Measurements from ENCODE around the gene STON1. TPM values are rescaled to one million over a fixed set of nuclear protein-coding genes. Genes with fewer than 3 reads are reported as not detected.

STON1 gene
- total RNA-seq, 1 donor from 2014 or later: 15.7 TPM

- no peaks in the 10 kb centered on the region for H3K9me3 Mint-ChIP-seq
- H3K27me3 Mint-ChIP-seq: no peaks in the 10 kb centered on the region
- H3K4me3 Mint-ChIP-seq: no peak overlapping the region
- TF ChIP-seq, protein P1, sequence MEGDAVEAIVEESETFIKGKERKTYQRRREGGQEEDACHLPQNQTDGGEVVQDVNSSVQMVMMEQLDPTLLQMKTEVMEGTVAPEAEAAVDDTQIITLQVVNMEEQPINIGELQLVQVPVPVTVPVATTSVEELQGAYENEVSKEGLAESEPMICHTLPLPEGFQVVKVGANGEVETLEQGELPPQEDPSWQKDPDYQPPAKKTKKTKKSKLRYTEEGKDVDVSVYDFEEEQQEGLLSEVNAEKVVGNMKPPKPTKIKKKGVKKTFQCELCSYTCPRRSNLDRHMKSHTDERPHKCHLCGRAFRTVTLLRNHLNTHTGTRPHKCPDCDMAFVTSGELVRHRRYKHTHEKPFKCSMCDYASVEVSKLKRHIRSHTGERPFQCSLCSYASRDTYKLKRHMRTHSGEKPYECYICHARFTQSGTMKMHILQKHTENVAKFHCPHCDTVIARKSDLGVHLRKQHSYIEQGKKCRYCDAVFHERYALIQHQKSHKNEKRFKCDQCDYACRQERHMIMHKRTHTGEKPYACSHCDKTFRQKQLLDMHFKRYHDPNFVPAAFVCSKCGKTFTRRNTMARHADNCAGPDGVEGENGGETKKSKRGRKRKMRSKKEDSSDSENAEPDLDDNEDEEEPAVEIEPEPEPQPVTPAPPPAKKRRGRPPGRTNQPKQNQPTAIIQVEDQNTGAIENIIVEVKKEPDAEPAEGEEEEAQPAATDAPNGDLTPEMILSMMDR (conservative IDR thresholded peaks at IDR 0.05): no peak
- peaks cover 14% of the 10 kb centered on the region for H3K4me1 Mint-ChIP-seq (ENCODE audit: unreplicated experiment)
- H3K36me3 Mint-ChIP-seq: peaks cover 6% of the 10 kb centered on the region
- no peak overlapping the region for H3K27ac Mint-ChIP-seq
- no peak for DNase-seq (ENCODE audit: extremely low spot score, unreplicated experiment)
These were observed 44.7 kb downstream of the STON1 start for GRCh38 chr2:48574353-48575287.

DNA sequence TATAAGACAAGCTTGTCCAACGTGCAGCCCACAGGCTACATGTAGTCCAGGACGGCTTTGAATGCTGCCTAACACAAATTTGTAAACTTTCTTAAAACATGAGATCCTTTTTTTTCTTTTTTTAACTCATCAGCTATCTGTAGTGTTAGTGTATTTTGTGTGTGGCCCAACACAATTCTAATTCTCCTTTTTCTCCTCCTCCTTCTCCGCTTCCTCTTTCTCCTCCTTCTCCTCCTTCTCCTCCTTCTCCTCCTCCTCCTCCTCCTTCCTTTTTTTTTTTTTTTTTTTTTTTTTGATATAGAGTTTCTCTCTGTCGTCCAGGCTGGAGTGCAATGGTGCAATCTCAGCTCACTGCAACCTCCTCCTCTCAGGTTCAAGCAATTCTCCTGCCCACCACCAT lies 48.4 kb downstream of the STON1 start:
- Mint-ChIP-seq H3K36me3 (peaks cover 21% of the 10 kb centered on the region), H3K9me3 (no peaks in the 10 kb centered on the region), H3K27ac (no peak overlapping the region), H3K4me1 (ENCODE audit: unreplicated experiment) (no peaks in the 10 kb centered on the region), H3K27me3 (no peaks in the 10 kb centered on the region), H3K4me3 (no peak overlapping the region)
- DNase-seq (ENCODE audit: extremely low spot score, unreplicated experiment): no peak
- TF ChIP-seq, protein P1 (conservative IDR thresholded peaks at IDR 0.05): no peak

DNA sequence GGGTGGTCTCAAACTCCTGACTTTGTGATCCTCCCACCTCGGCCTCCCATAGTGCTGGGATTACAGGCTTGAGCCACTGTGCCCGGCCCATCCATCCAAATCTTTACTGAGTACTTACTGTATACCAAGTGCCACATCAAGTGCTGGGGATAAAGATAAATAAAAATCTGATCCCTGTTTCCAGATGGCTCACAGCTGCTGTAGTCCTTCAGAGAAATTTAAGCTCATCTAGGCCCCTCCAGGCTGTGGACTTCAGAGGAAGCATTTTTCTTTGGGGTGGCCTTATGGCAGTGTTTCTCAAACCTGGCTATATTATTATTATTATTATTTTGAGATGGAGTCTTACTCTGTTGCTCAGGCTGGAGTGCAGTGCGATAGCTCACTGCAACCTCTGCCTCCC lies 54.0 kb downstream of the STON1 start:
- H3K4me3 Mint-ChIP-seq: no peak overlapping the region
- H3K27ac Mint-ChIP-seq: no peak overlapping the region
- peaks cover 8% of the 10 kb centered on the region for H3K27me3 Mint-ChIP-seq
- no peak for DNase-seq (ENCODE audit: extremely low spot score, unreplicated experiment)
- H3K36me3 Mint-ChIP-seq: peaks cover 27% of the 10 kb centered on the region
- peaks cover 5% of the 10 kb centered on the region for H3K9me3 Mint-ChIP-seq
- peaks cover 23% of the 10 kb centered on the region for H3K4me1 Mint-ChIP-seq (ENCODE audit: unreplicated experiment)
- TF ChIP-seq, protein P1 (conservative IDR thresholded peaks at IDR 0.05): no peak

- Mint-ChIP-seq H3K9me3 (peaks cover 5% of the 10 kb centered on the region), H3K27me3 (peaks cover 10% of the 10 kb centered on the region), H3K4me3 (no peak overlapping the region), H3K36me3 (peaks cover 27% of the 10 kb centered on the region), H3K4me1 (ENCODE audit: unreplicated experiment) (peaks cover 28% of the 10 kb centered on the region), H3K27ac (no peak overlapping the region)
- no peak for DNase-seq (ENCODE audit: extremely low spot score, unreplicated experiment)
- TF ChIP-seq, protein P1 (conservative IDR thresholded peaks at IDR 0.05): no peak
These were observed 54.6 kb downstream of the STON1 start for GRCh38 chr2:48584551-48584950.

- Mint-ChIP-seq H3K9me3 (peaks cover 5% of the 10 kb centered on the region), H3K4me3 (no peak overlapping the region), H3K27ac (no peak overlapping the region), H3K27me3 (peaks cover 10% of the 10 kb centered on the region), H3K36me3 (peaks cover 17% of the 10 kb centered on the region), H3K4me1 (ENCODE audit: unreplicated experiment) (peaks cover 28% of the 10 kb centered on the region)
- no peak for DNase-seq (ENCODE audit: extremely low spot score, unreplicated experiment)
- TF ChIP-seq, protein P1 (conservative IDR thresholded peaks at IDR 0.05): no peak
These were observed 56.5 kb downstream of the STON1 start for GRCh38 chr2:48586433-48586832.

All from type B pancreatic cell (in vitro differentiated cells).